ENCODE results near the gene CPB2. TPM values are rescaled to one million over a fixed set of nuclear protein-coding genes. Genes with fewer than 3 reads are reported as not detected.

The CPB2 gene
- total and polyA plus RNA-seq, 4 donors, result 175 to 997 (median 504) TPM

- no peaks in the 10 kb centered on the region for H3K27me3 ChIP-seq (ENCODE audit: control insufficient read depth in 4 of 4, insufficient read depth in 4 of 4, low read length in 3 of 4)
- DNase-seq (ENCODE audit: low spot score), result no peak
- H3K9me3 ChIP-seq (ENCODE audit: control insufficient read depth in 4 of 4, low read length in 3 of 4), result no peaks in the 10 kb centered on the region
- peaks cover 3 to 68% (median 58%) of the 10 kb centered on the region in 4 donors for H3K36me3 ChIP-seq (ENCODE audit: control insufficient read depth in 4 of 4, insufficient read depth in 3 of 4, low read depth in 1 of 4, low read length in 3 of 4)
- H3K27ac ChIP-seq (ENCODE audit: low read depth in 1 of 2, low read length in 2 of 2), result no peak overlapping the region
- 78% methylated on average over 5 of the region's 5 CpGs for WGBS
- no peak overlapping the region for H3K9ac ChIP-seq (ENCODE audit: low read depth in 1 of 2, low read length in 2 of 2)
- peak in 1 of 2 donors; percentile 14 for TF ChIP-seq RAD21 (IDR thresholded peaks at IDR 0.05)
- no peak for TF ChIP-seq NR2F2 (IDR thresholded peaks at IDR 0.05)
- TF ChIP-seq FOXA2 (IDR thresholded peaks at IDR 0.05), result no peak
- TF ChIP-seq, protein P1, sequence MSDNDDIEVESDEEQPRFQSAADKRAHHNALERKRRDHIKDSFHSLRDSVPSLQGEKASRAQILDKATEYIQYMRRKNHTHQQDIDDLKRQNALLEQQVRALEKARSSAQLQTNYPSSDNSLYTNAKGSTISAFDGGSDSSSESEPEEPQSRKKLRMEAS (IDR thresholded peaks at IDR 0.05), result no peak
- no peak for TF ChIP-seq HNF4A (conservative IDR thresholded peaks at IDR 0.05)
- TF ChIP-seq RXRA (IDR thresholded peaks at IDR 0.05), result no peak
- H3K4me1 ChIP-seq (ENCODE audit: control insufficient read depth in 4 of 4, insufficient read depth in 4 of 4, low read length in 3 of 4), result peaks cover 0 to 38% (median 29%) of the 10 kb centered on the region in 4 donors
- no peak overlapping the region for H3K4me3 ChIP-seq (ENCODE audit: low read depth in 1 of 3, low read length in 3 of 3)
These were observed 33.1 kb downstream of the CPB2 start for GRCh38 chr13:46071590-46072249.

DNA sequence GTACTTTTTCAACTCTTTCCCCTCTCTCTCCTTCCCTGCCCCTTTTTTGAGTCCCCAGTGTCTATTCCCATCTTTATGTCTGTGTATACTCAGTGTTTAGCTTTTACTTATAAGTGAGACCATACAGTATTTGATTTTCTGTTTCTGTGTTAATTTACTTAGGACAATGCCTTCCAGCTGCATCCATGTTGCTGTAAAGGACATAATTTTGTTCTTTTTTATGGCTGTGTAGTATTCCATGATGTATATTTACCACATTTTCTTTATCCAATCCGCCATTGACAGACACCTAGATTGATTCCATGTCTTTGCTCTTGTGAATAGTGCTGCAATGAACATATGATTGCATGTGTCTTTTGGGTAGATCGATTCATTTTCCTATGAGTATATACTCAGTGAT, 41.5 kb downstream of the CPB2 start:
- DNase-seq (ENCODE audit: low spot score), result no peak
- H3K36me3 ChIP-seq (ENCODE audit: control insufficient read depth in 4 of 4, insufficient read depth in 3 of 4, low read depth in 1 of 4, low read length in 3 of 4), result peaks cover 4 to 66% (median 46%) of the 10 kb centered on the region in 4 donors
- no peak overlapping the region for H3K9ac ChIP-seq (ENCODE audit: low read depth in 1 of 2, low read length in 2 of 2)
- no peaks in the 10 kb centered on the region for H3K9me3 ChIP-seq (ENCODE audit: control insufficient read depth in 4 of 4, low read length in 3 of 4)
- H3K4me1 ChIP-seq (ENCODE audit: control insufficient read depth in 4 of 4, insufficient read depth in 4 of 4, low read length in 3 of 4), result no peaks in the 10 kb centered on the region
- TF ChIP-seq, protein P2, sequence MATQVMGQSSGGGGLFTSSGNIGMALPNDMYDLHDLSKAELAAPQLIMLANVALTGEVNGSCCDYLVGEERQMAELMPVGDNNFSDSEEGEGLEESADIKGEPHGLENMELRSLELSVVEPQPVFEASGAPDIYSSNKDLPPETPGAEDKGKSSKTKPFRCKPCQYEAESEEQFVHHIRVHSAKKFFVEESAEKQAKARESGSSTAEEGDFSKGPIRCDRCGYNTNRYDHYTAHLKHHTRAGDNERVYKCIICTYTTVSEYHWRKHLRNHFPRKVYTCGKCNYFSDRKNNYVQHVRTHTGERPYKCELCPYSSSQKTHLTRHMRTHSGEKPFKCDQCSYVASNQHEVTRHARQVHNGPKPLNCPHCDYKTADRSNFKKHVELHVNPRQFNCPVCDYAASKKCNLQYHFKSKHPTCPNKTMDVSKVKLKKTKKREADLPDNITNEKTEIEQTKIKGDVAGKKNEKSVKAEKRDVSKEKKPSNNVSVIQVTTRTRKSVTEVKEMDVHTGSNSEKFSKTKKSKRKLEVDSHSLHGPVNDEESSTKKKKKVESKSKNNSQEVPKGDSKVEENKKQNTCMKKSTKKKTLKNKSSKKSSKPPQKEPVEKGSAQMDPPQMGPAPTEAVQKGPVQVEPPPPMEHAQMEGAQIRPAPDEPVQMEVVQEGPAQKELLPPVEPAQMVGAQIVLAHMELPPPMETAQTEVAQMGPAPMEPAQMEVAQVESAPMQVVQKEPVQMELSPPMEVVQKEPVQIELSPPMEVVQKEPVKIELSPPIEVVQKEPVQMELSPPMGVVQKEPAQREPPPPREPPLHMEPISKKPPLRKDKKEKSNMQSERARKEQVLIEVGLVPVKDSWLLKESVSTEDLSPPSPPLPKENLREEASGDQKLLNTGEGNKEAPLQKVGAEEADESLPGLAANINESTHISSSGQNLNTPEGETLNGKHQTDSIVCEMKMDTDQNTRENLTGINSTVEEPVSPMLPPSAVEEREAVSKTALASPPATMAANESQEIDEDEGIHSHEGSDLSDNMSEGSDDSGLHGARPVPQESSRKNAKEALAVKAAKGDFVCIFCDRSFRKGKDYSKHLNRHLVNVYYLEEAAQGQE (IDR thresholded peaks at IDR 0.05), result no peak
- TF ChIP-seq HNF4A (conservative IDR thresholded peaks at IDR 0.05) (no peak), SP1 (IDR thresholded peaks at IDR 0.05) (no peak), NR2F2 (IDR thresholded peaks at IDR 0.05) (no peak), FOXA2 (IDR thresholded peaks at IDR 0.05) (no peak), RXRA (IDR thresholded peaks at IDR 0.05) (no peak), JUND (IDR thresholded peaks at IDR 0.05) (no peak), RAD21 (IDR thresholded peaks at IDR 0.05) (no peak), FOXA1 (IDR thresholded peaks at IDR 0.05) (no peak), GABPA (IDR thresholded peaks at IDR 0.05 in 1 of 2, conservative IDR thresholded peaks at IDR 0.05 in 1 of 2) (no peak), EGR1 (IDR thresholded peaks at IDR 0.05; ENCODE audit: low read depth in 2 of 2) (no peak)
- TF ChIP-seq, protein P1 (IDR thresholded peaks at IDR 0.05), result no peak
- no peak overlapping the region for H3K4me3 ChIP-seq (ENCODE audit: low read depth in 1 of 3, low read length in 3 of 3)
- no peak overlapping the region for H3K27ac ChIP-seq (ENCODE audit: low read depth in 1 of 2, low read length in 2 of 2)
- WGBS, result 96% methylated on average over 2 of the region's 2 CpGs
- H3K27me3 ChIP-seq (ENCODE audit: control insufficient read depth in 4 of 4, insufficient read depth in 4 of 4, low read length in 3 of 4), result no peaks in the 10 kb centered on the region

DNA sequence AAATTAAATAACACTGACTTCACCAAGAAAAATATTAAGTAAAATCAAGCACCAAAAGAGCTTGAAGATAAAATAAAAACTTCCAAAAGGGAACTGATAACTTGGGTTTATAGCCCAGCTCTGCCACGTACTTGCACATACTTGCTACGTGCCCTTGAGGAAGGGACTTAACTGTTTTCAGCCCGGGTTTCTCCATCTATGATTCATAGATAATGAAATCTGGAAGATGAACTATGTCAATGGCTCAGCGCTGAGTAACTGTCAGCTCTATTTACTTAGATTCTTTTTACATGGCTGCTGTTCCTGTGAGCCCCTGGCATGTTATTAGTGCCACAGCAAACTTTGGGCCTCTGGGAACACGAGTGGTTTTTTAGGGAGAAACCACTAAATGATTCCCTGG, 42.6 kb downstream of the CPB2 start:
- no peak overlapping the region for H3K9ac ChIP-seq (ENCODE audit: low read depth in 1 of 2, low read length in 2 of 2)
- H3K9me3 ChIP-seq (ENCODE audit: control insufficient read depth in 4 of 4, low read length in 3 of 4), result no peaks in the 10 kb centered on the region
- H3K27me3 ChIP-seq (ENCODE audit: control insufficient read depth in 4 of 4, insufficient read depth in 4 of 4, low read length in 3 of 4), result no peaks in the 10 kb centered on the region
- no peak for DNase-seq (ENCODE audit: low spot score)
- TF ChIP-seq TAF1 (conservative IDR thresholded peaks at IDR 0.05) (no peak), HNF4A (conservative IDR thresholded peaks at IDR 0.05) (no peak), RXRA (IDR thresholded peaks at IDR 0.05) (no peak), FOXA1 (IDR thresholded peaks at IDR 0.05) (no peak), YY1 (IDR thresholded peaks at IDR 0.05) (no peak), EGR1 (IDR thresholded peaks at IDR 0.05; ENCODE audit: low read depth in 2 of 2) (no peak), CTCF (IDR thresholded peaks at IDR 0.05; ENCODE audit: low read depth, low read length, missing input control) (no peak), FOXA2 (IDR thresholded peaks at IDR 0.05) (no peak), NR2F2 (IDR thresholded peaks at IDR 0.05) (no peak)
- H3K27ac ChIP-seq (ENCODE audit: low read depth in 1 of 2, low read length in 2 of 2), result no peak overlapping the region
- peaks cover 4 to 71% (median 55%) of the 10 kb centered on the region in 4 donors for H3K36me3 ChIP-seq (ENCODE audit: control insufficient read depth in 4 of 4, insufficient read depth in 3 of 4, low read depth in 1 of 4, low read length in 3 of 4)
- H3K4me1 ChIP-seq (ENCODE audit: control insufficient read depth in 4 of 4, insufficient read depth in 4 of 4, low read length in 3 of 4), result no peaks in the 10 kb centered on the region
- H3K4me3 ChIP-seq (ENCODE audit: low read depth in 1 of 3, low read length in 3 of 3), result no peak overlapping the region
- 88% methylated on average over 5 of the region's 5 CpGs for WGBS

All from liver (tissue), 9 donors.